ENCODE results near the gene PIP5K1C.

- no peak for TF ChIP-seq POLR2A (IDR thresholded peaks at IDR 0.05)
- TF ChIP-seq, protein P1, sequence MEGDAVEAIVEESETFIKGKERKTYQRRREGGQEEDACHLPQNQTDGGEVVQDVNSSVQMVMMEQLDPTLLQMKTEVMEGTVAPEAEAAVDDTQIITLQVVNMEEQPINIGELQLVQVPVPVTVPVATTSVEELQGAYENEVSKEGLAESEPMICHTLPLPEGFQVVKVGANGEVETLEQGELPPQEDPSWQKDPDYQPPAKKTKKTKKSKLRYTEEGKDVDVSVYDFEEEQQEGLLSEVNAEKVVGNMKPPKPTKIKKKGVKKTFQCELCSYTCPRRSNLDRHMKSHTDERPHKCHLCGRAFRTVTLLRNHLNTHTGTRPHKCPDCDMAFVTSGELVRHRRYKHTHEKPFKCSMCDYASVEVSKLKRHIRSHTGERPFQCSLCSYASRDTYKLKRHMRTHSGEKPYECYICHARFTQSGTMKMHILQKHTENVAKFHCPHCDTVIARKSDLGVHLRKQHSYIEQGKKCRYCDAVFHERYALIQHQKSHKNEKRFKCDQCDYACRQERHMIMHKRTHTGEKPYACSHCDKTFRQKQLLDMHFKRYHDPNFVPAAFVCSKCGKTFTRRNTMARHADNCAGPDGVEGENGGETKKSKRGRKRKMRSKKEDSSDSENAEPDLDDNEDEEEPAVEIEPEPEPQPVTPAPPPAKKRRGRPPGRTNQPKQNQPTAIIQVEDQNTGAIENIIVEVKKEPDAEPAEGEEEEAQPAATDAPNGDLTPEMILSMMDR (IDR thresholded peaks at IDR 0.05), result no peak
Measured at GRCh38 chr19:3595521-3596061, 104.7 kb downstream of the PIP5K1C start.

Data from body of pancreas (tissue), 4 donors.